ENCODE results near the gene FEV. TPM values are rescaled to one million over a fixed set of nuclear protein-coding genes. Genes with fewer than 3 reads are reported as not detected.

Gene FEV
- total RNA-seq, 4 donors from 2014 or later = 2.1 TPM; not detected in 3

GRCh38 chr2:219024059-219024458 lies 39.1 kb upstream of the FEV start:
- intact Hi-C loops (cut with DNase I) = no loop called here
- Histone ChIP-seq H3K4me1 (no peaks in the 10 kb centered on the region), H3K27ac (no peak overlapping the region), H3K36me3 (no peaks in the 10 kb centered on the region), H3K4me3 (no peak overlapping the region), H3K27me3 (peaks cover 0 to 77% (median 1%) of the 10 kb centered on the region in 4 donors), H3K9me3 (no peaks in the 10 kb centered on the region)
- DNase-seq = no peak
- TF ChIP-seq CTCF (IDR thresholded peaks at IDR 0.05) (no peak), POLR2A (IDR thresholded peaks at IDR 0.05) (no peak)
- WGBS, 2 donors = 73 to 87% methylated on average over 3 to 9 of the region's 11 CpGs

GRCh38 chr2:219023045-219023605 lies 38.1 kb upstream of the FEV start:
- Histone ChIP-seq H3K9me3 (no peaks in the 10 kb centered on the region), H3K4me1 (no peaks in the 10 kb centered on the region), H3K4me3 (no peak overlapping the region), H3K36me3 (no peaks in the 10 kb centered on the region), H3K27me3 (peaks cover 0 to 79% (median 1%) of the 10 kb centered on the region in 4 donors), H3K27ac (no peak overlapping the region)
- 75 to 87% methylated on average over 9 to 10 of the region's 12 CpGs for WGBS, 2 donors
- intact Hi-C loops (cut with DNase I) = no loop called here
- TF ChIP-seq CTCF (IDR thresholded peaks at IDR 0.05) = no peak
- TF ChIP-seq POLR2A (IDR thresholded peaks at IDR 0.05) = no peak
- no peak for DNase-seq

- TF ChIP-seq POLR2A (IDR thresholded peaks at IDR 0.05) = no peak
- no peak for TF ChIP-seq CTCF (IDR thresholded peaks at IDR 0.05)
- WGBS, 2 donors = 62 to 88% methylated on average over 2 to 3 of the region's 5 CpGs
- intact Hi-C loops (cut with DNase I) = no loop called here
These were observed 37.6 kb upstream of the FEV start for GRCh38 chr2:219022616-219023015.

GRCh38 chr2:219022041-219022440 lies 37.1 kb upstream of the FEV start:
- TF ChIP-seq POLR2A (IDR thresholded peaks at IDR 0.05) = no peak
- no peak for TF ChIP-seq CTCF (IDR thresholded peaks at IDR 0.05)
- Histone ChIP-seq H3K36me3 (no peaks in the 10 kb centered on the region), H3K4me1 (no peaks in the 10 kb centered on the region), H3K27me3 (peaks cover 0 to 79% (median 1%) of the 10 kb centered on the region in 4 donors), H3K9me3 (no peaks in the 10 kb centered on the region), H3K27ac (no peak overlapping the region), H3K4me3 (no peak overlapping the region)
- WGBS, 2 donors = 74 to 80% methylated on average over 2 to 5 of the region's 12 CpGs
- no peak for DNase-seq
- intact Hi-C loops (cut with DNase I) = no loop called here

More at GRCh38 chr2:219022616-219023015, 37.6 kb upstream of the FEV start:
- H3K27ac ChIP-seq = no peak overlapping the region
- H3K27me3 ChIP-seq = peaks cover 0 to 79% (median 1%) of the 10 kb centered on the region in 4 donors
- DNase-seq = no peak
- H3K36me3 ChIP-seq = no peaks in the 10 kb centered on the region
- H3K9me3 ChIP-seq = no peaks in the 10 kb centered on the region
- no peaks in the 10 kb centered on the region for H3K4me1 ChIP-seq
- H3K4me3 ChIP-seq = no peak overlapping the region

- H3K36me3 ChIP-seq = no peaks in the 10 kb centered on the region
- H3K4me1 ChIP-seq = no peaks in the 10 kb centered on the region
- H3K9me3 ChIP-seq = no peaks in the 10 kb centered on the region
- no peak for DNase-seq
- H3K27ac ChIP-seq = no peak overlapping the region
- intact Hi-C loops (cut with DNase I) = no loop called here
- WGBS, 2 donors = 20 to 73% methylated on average over 1 to 2 of the region's 9 CpGs
- H3K27me3 ChIP-seq = peaks cover 0 to 80% (median 1%) of the 10 kb centered on the region in 4 donors
- H3K4me3 ChIP-seq = no peak overlapping the region
- TF ChIP-seq POLR2A (IDR thresholded peaks at IDR 0.05) = no peak
- no peak for TF ChIP-seq CTCF (IDR thresholded peaks at IDR 0.05)
These were observed 36.6 kb upstream of the FEV start for GRCh38 chr2:219021591-219021990.

Measured in esophagus squamous epithelium (tissue), 5 donors.